Right lobe of liver (tissue), 4 donors: ENCODE results near the gene TTC39C.

ENCODE experiments used
- CTCF ChIP-seq, 4 donors: fragments of 200-600 bp in 3 of 4; fragments of 450-650 bp in 1 of 4; IDR thresholded peaks; one replicate each; pipeline versions ENCODE4 v1.5.1 to v1.8.0; 2016 to 2022; ENCODE audit warnings: antibody characterized with exemption in 4 of 4, mild to moderate bottlenecking in 2 of 4
- POLR2A ChIP-seq: fragments of 450-650 bp; IDR thresholded peaks from one replicate; pipeline ENCODE4 v1.6.1; 2017; ENCODE audit warnings: antibody characterized with exemption, mild to moderate bottlenecking
- donor health status: DM: no; HTN: no; CAD: no.
- donor health status: DM: no; HTN: no; CAD: no.
- donor health status: DM: no; HTN: yes; CAD: no.

GRCh38 chr18:23983112-23983511, 31.4 kb upstream of the TTC39C start:
- TF ChIP-seq POLR2A (no peak), CTCF (IDR thresholded peaks at IDR 0.05) (no peak)
